Esophagus muscularis mucosa (tissue), 4 donors: Measurements from ENCODE around the gene MYRF. TPM values are rescaled to one million over a fixed set of nuclear protein-coding genes. Genes with fewer than 3 reads are reported as not detected.

ENCODE experiments used
- DNase-seq: peaks from one replicate; pipeline ENCODE4 v3.0.0-alpha.2; 2017; ENCODE audit errors: extremely low spot score
- H3K27ac ChIP-seq, 4 donors: fragments of 200-600 bp; sonication (generic); replicated peaks in 1 of 4; 1 replicate in 3 of 4; 2 replicates in 1 of 4; pipeline ENCODE4 v1.5.1; 2016 to 2019; ENCODE audit warnings: mild to moderate bottlenecking in 1 of 4
- H3K27me3 ChIP-seq, 4 donors: fragments of 200-600 bp; sonication (generic); one replicate each; pipeline versions ENCODE4 v1.5.1 to v1.6.0; 2016 to 2019
- H3K36me3 ChIP-seq, 4 donors: fragments of 200-600 bp; sonication (generic); one replicate each; pipeline ENCODE4 v1.5.1; 2016 to 2019
- H3K4me1 ChIP-seq, 4 donors: fragments of 200-600 bp; sonication (generic); one replicate each; pipeline ENCODE4 v1.5.1; 2016 to 2019
- H3K4me3 ChIP-seq, 4 donors: fragments of 200-600 bp; sonication (generic); 1 replicate in 2 of 4; 2 replicates in 2 of 4; pipeline ENCODE4 v1.5.1; 2016 to 2019; ENCODE audit warnings: mild to moderate bottlenecking in 4 of 4, moderate library complexity in 1 of 4
- H3K9me3 ChIP-seq, 4 donors: fragments of 200-600 bp; sonication (generic); 1 replicate in 3 of 4; 2 replicates in 1 of 4; pipeline ENCODE4 v1.5.1; 2016 to 2019
- CTCF ChIP-seq, 3 experiments: fragments of 200-600 bp in 2 of 3; fragments of 450-650 bp in 1 of 3; sonication (generic) in 2 of 3; IDR thresholded peaks; one replicate each; pipeline ENCODE4 v1.5.1; 2017 to 2019; ENCODE audit warnings: antibody characterized with exemption in 3 of 3, mild to moderate bottlenecking in 2 of 3, moderate library complexity in 1 of 3
- EP300 ChIP-seq: sonication (generic); formaldehyde crosslinking; IDR thresholded peaks from one replicate; pipeline ENCODE4 v1.6.1; 2017; ENCODE audit warnings: antibody characterized with exemption
- POLR2A ChIP-seq: fragments of 450-650 bp; IDR thresholded peaks from one replicate; pipeline ENCODE4 v1.6.1; 2017; ENCODE audit warnings: antibody characterized with exemption, moderate library complexity, mild to moderate bottlenecking, low read depth
- POLR2AphosphoS5 ChIP-seq, 2 donors: sonication (generic); formaldehyde crosslinking; IDR thresholded peaks; one replicate each; pipeline ENCODE4 v1.6.1; 2017; ENCODE audit warnings: antibody characterized with exemption in 2 of 2
- WGBS: methylation state at CpG from one replicate; pipeline ENCODE4 v1.1.5; 2018; 5-methylcytosine and 5-hydroxymethylcytosine counted together
- intact Hi-C: fragments of 100-400 bp; cut with DNase I; formaldehyde crosslinking; loops from one replicate; pipeline ENCODE4 v1.15.1; 2023
- total RNA-seq, 4 donors: library from RNA; depleted of rRNA; stranded (reverse); fragments of >200 nt; gene quantifications; one replicate each; pipeline versions ENCODE4 v1.1.0 to v1.2.1, GENCODE V29; 2016

The MYRF gene
- total RNA-seq, 4 donors from 2014 or later: under 0.01 to 0.71 (median 0.40) TPM

- peaks cover 11 to 29% (median 22%) of the 10 kb centered on the region in 4 donors for H3K4me1 ChIP-seq
- H3K36me3 ChIP-seq: peaks cover 7 to 15% (median 9%) of the 10 kb centered on the region in 4 donors
- H3K4me3 ChIP-seq: peak within 1 kb of the TSS; percentile 71 to 88 (median 74)
- H3K9me3 ChIP-seq: no peaks in the 10 kb centered on the region
- TF ChIP-seq CTCF (IDR thresholded peaks at IDR 0.05) (peak; percentile 48 to 58 (median 50)), POLR2A (no peak), EP300 (no peak), POLR2AphosphoS5 (IDR thresholded peaks at IDR 0.05) (peak; percentile 81 to 84)
- H3K27me3 ChIP-seq: peaks cover 0 to 13% (median 0%) of the 10 kb centered on the region in 4 donors
- H3K27ac ChIP-seq: peak within 1 kb of the TSS; percentile 95 to 99 (median 97)
- 0% methylated on average over 9 of the region's 73 CpGs for WGBS
- DNase-seq: peak; percentile 97
- intact Hi-C loops: no loop called here
Observed at GRCh38 chr11:61816736-61817455, 64.5 kb downstream of the MYRF start, which contains the start of gene FADS1. TSS of gene FADS1 (minus strand) at chr11:61817003. CDS start at chr11:61816929, 74 bp downstream.

- DNase-seq: no peak
- Histone ChIP-seq H3K27ac (peak overlapping the region; percentile 95 to 99 (median 97)), H3K4me1 (peaks cover 11 to 29% (median 22%) of the 10 kb centered on the region in 4 donors), H3K4me3 (peak overlapping the region; percentile 71 to 88 (median 74)), H3K27me3 (peaks cover 0 to 13% (median 0%) of the 10 kb centered on the region in 4 donors), H3K9me3 (no peaks in the 10 kb centered on the region), H3K36me3 (peaks cover 0 to 8% (median 2%) of the 10 kb centered on the region in 4 donors)
- WGBS: 79% methylated on average over 6 of the region's 6 CpGs
- intact Hi-C loops: no loop called here
- no peak for TF ChIP-seq POLR2AphosphoS5 (IDR thresholded peaks at IDR 0.05)
Observed at GRCh38 chr11:61817471-61818202, 65.2 kb downstream of the MYRF start.

- H3K4me3 ChIP-seq: no peak overlapping the region
- no peaks in the 10 kb centered on the region for H3K36me3 ChIP-seq
- TF ChIP-seq EP300 (no peak), POLR2A (no peak), CTCF (IDR thresholded peaks at IDR 0.05) (no peak), POLR2AphosphoS5 (IDR thresholded peaks at IDR 0.05) (no peak)
- H3K4me1 ChIP-seq: peaks cover 7 to 23% (median 17%) of the 10 kb centered on the region in 4 donors
- H3K27me3 ChIP-seq: peaks cover 0 to 8% (median 0%) of the 10 kb centered on the region in 4 donors
- H3K27ac ChIP-seq: no peak overlapping the region
- WGBS: 88% methylated on average over 2 of the region's 2 CpGs
- no peaks in the 10 kb centered on the region for H3K9me3 ChIP-seq
- DNase-seq: no peak
- intact Hi-C loops: no loop called here
Observed at GRCh38 chr11:61820174-61820573, 67.7 kb downstream of the MYRF start.

- Histone ChIP-seq H3K9me3 (no peaks in the 10 kb centered on the region), H3K4me1 (peaks cover 18 to 55% (median 52%) of the 10 kb centered on the region in 4 donors), H3K27ac (peak overlapping the region; percentile 77 to 91 (median 86)), H3K4me3 (peak overlapping the region; percentile 59 to 68 (median 62)), H3K36me3 (no peaks in the 10 kb centered on the region), H3K27me3 (no peaks in the 10 kb centered on the region)
- DNase-seq: no peak
- intact Hi-C loops: no loop called here
- no peak for TF ChIP-seq EP300
- WGBS: 22% methylated on average over 19 of the region's 23 CpGs
Observed at GRCh38 chr11:61826930-61827570, 74.6 kb downstream of the MYRF start.

GRCh38 chr11:61827571-61828378 lies 75.3 kb downstream of the MYRF start, which contains the start of gene FADS2:
TSS of gene FADS2 (plus strand) at chr11:61828300. CDS start at chr11:61828391, 91 bp downstream.
- TF ChIP-seq EP300 (no peak), POLR2A (no peak), CTCF (IDR thresholded peaks at IDR 0.05) (peak in 1 of 3 experiments; percentile 8), POLR2AphosphoS5 (IDR thresholded peaks at IDR 0.05) (peak; percentile 64 to 77)
- H3K9me3 ChIP-seq: no peaks in the 10 kb centered on the region
- H3K27me3 ChIP-seq: no peaks in the 10 kb centered on the region
- no peaks in the 10 kb centered on the region for H3K36me3 ChIP-seq
- DNase-seq: peak; percentile 99
- H3K27ac ChIP-seq: peak within 1 kb of the TSS; percentile 77 to 91 (median 86)
- 1% methylated on average over 29 of the region's 83 CpGs for WGBS
- peak within 1 kb of the TSS; percentile 59 to 68 (median 62) for H3K4me3 ChIP-seq
- peaks cover 18 to 57% (median 52%) of the 10 kb centered on the region in 4 donors for H3K4me1 ChIP-seq
- intact Hi-C loops: no loop called here
